Brain microvascular endothelial cell (primary cell): Measurements from ENCODE around the gene TEN1.

Source experiments
- DNase-seq: peaks from one replicate; pipeline ENCODE4 v3.0.0-alpha.2; 2020
- H3K27ac ChIP-seq: fragments of 250-450 bp; sonication (Bioruptor Pico); 2 replicates; pipeline ENCODE4 v1.5.1; 2020; ENCODE audit warnings: mild to moderate bottlenecking, moderate library complexity
- H3K27me3 ChIP-seq: fragments of 250-450 bp; sonication (Bioruptor Pico); replicated peaks from 2 replicates; pipeline ENCODE4 v1.5.1; 2020; ENCODE audit warnings: mild to moderate bottlenecking
- H3K36me3 ChIP-seq: fragments of 250-450 bp; sonication (Bioruptor Pico); replicated peaks from 2 replicates; pipeline ENCODE4 v1.5.1; 2020; ENCODE audit warnings: mild to moderate bottlenecking
- H3K4me3 ChIP-seq: 2 replicates; pipeline ENCODE4 v1.5.1; 2011; ENCODE audit warnings: low read depth, mild to moderate bottlenecking, control low read depth, low read length, moderate library complexity
- CTCF ChIP-seq: IDR thresholded peaks from 2 replicates; pipeline ENCODE4 v1.5.1; 2011; ENCODE audit warnings: low read depth, mild to moderate bottlenecking, moderate library complexity, low read length, control low read depth, inconsistent platforms; ENCODE audit errors: missing control alignments
- in situ Hi-C: cut with HindIII; loops from 2 replicates; pipeline ENCODE4 v1.10.0; 2017; ENCODE audit warnings: low sequenced_read_pairs, low pct_ligation_motif_present

Gene TEN1, protein sequence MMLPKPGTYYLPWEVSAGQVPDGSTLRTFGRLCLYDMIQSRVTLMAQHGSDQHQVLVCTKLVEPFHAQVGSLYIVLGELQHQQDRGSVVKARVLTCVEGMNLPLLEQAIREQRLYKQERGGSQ

GRCh38 chr17:75978938-75979704 lies at the start of gene TEN1, which contains the start of gene ACOX1:
TSS of gene TEN1 (plus strand) at chr17:75979240. CDS start at chr17:75986193, 6,953 bp downstream.
TSS of gene ACOX1 (minus strand) at chr17:75979166. CDS start at chr17:75979073, 93 bp downstream.
- peak; percentile 28 for TF ChIP-seq CTCF
- in situ Hi-C loops, result no loop called here
- Histone ChIP-seq H3K4me3 (peak within 1 kb of the TSS; percentile 75), H3K27me3 (no peaks in the 10 kb centered on the region), H3K36me3 (peaks cover 2% of the 10 kb centered on the region), H3K27ac (peak within 1 kb of the TSS; percentile 100)
- peak; percentile 93 for DNase-seq

- Histone ChIP-seq H3K36me3 (no peaks in the 10 kb centered on the region), H3K27ac (no peak overlapping the region), H3K27me3 (no peaks in the 10 kb centered on the region), H3K4me3 (no peak overlapping the region)
- in situ Hi-C loops, result no loop called here
- TF ChIP-seq CTCF, result no peak
- DNase-seq, result no peak
Observed at GRCh38 chr17:75931062-75931461, 48.0 kb upstream of the TEN1 start.

DNA sequence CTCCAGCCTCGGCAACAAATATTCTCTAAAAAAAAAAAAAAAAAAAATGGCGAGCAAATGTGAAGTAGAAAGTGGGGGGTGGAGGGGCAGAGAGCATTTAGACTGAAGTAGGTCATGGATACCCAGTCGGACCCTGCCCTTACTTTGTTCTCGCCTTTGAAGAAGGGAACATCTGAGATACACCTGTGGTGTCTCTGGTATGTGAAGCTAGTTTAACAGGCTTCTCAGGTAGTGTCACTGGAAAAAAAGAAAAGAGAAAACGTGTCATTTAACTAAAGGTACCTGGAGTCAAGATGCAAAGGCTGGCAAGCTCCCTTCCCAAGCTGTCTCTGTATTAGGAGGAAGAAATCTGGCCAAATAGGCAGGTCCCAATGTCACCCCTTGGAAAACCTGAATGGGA lies 46.2 kb upstream of the TEN1 start:
- H3K27me3 ChIP-seq, result no peaks in the 10 kb centered on the region
- H3K36me3 ChIP-seq, result no peaks in the 10 kb centered on the region
- no peak overlapping the region for H3K4me3 ChIP-seq
- in situ Hi-C loops, result no loop called here
- DNase-seq, result no peak
- no peak overlapping the region for H3K27ac ChIP-seq
- no peak for TF ChIP-seq CTCF

DNA sequence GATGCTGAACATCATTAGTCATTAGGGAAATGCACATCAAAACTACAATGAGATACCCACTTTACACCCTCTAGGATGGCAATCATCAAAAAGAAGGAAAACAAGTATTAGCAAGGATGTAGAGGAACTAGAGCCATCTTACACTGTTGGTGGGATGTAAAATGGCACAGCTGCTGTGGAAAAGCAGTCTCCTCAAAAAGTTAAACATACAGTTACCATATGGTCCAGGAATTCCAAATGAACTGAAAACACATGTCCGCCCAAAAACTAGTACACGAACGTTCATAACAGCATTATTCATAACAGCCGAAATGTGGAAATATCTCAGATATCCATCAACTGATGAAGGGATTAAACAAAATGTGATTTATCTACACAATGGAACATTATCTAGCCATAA lies 45.2 kb upstream of the TEN1 start:
- H3K36me3 ChIP-seq, result no peaks in the 10 kb centered on the region
- H3K27me3 ChIP-seq, result no peaks in the 10 kb centered on the region
- no peak for DNase-seq
- H3K4me3 ChIP-seq, result no peak overlapping the region
- TF ChIP-seq CTCF, result no peak
- in situ Hi-C loops, result no loop called here
- no peak overlapping the region for H3K27ac ChIP-seq

GRCh38 chr17:75937652-75938051 lies 41.4 kb upstream of the TEN1 start:
- in situ Hi-C loops, result no loop called here
- Histone ChIP-seq H3K27me3 (no peaks in the 10 kb centered on the region), H3K27ac (no peak overlapping the region), H3K36me3 (no peaks in the 10 kb centered on the region), H3K4me3 (no peak overlapping the region)
- DNase-seq, result no peak
- no peak for TF ChIP-seq CTCF
